ENCODE measurements around the gene TGM3.

TGM3 gene

GRCh38 chr20:2255926-2256531 is 39.8 kb upstream of the TGM3 start:
- no peak overlapping the region for H3K4me3 ChIP-seq (replicated peaks; ENCODE audit: insufficient read depth, low read length)
- TF ChIP-seq REST (IDR thresholded peaks at IDR 0.05; ENCODE audit: insufficient replicate concordance, low read depth) (no peak), GABPA (IDR thresholded peaks at IDR 0.05; ENCODE audit: low read depth) (no peak), SPI1 (IDR thresholded peaks at IDR 0.05; ENCODE audit: borderline replicate concordance, low read depth) (no peak), POLR2AphosphoS5 (IDR thresholded peaks at IDR 0.05; ENCODE audit: low read depth) (no peak)
- TF ChIP-seq, protein P1, sequence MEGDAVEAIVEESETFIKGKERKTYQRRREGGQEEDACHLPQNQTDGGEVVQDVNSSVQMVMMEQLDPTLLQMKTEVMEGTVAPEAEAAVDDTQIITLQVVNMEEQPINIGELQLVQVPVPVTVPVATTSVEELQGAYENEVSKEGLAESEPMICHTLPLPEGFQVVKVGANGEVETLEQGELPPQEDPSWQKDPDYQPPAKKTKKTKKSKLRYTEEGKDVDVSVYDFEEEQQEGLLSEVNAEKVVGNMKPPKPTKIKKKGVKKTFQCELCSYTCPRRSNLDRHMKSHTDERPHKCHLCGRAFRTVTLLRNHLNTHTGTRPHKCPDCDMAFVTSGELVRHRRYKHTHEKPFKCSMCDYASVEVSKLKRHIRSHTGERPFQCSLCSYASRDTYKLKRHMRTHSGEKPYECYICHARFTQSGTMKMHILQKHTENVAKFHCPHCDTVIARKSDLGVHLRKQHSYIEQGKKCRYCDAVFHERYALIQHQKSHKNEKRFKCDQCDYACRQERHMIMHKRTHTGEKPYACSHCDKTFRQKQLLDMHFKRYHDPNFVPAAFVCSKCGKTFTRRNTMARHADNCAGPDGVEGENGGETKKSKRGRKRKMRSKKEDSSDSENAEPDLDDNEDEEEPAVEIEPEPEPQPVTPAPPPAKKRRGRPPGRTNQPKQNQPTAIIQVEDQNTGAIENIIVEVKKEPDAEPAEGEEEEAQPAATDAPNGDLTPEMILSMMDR (IDR thresholded peaks at IDR 0.05; ENCODE audit: insufficient read depth, low read length), result no peak
- DNase-seq (ENCODE audit: low read depth in 1 of 2, low spot score in 1 of 2), result peak in 1 of 2 experiments; percentile 35
- H3K27me3 ChIP-seq (ENCODE audit: insufficient read depth, poor library complexity, severe bottlenecking), result no peaks in the 10 kb centered on the region
- H3K27ac ChIP-seq (replicated peaks), result peak overlapping the region; percentile 45

DNA sequence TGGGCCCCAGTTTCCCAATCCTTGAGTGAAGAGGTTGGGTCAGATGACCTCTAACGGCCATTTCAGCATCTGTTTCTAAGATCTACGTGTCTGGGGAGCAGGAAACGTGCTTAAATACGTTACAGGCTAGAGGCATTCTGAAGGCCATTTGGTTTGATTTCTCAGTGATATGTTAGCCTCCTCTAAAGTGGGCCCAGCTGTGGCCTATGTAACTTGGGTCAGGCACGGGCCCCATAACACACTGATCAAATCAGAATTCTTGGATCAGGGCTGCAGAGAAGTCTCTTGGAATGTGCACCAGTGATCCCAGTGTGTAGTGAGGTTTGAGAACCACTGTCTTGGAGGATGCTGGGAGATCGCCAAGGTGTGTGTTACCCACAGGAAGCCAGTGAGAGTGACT is 36.1 kb upstream of the TGM3 start:
- no peak for DNase-seq (ENCODE audit: low read depth in 1 of 2, low spot score in 1 of 2)
- Histone ChIP-seq H3K27ac (replicated peaks) (no peak overlapping the region), H3K27me3 (ENCODE audit: insufficient read depth, poor library complexity, severe bottlenecking) (no peaks in the 10 kb centered on the region), H3K4me3 (replicated peaks; ENCODE audit: insufficient read depth, low read length) (no peak overlapping the region)
- TF ChIP-seq GABPA (IDR thresholded peaks at IDR 0.05; ENCODE audit: low read depth), result no peak
- TF ChIP-seq POLR2AphosphoS5 (IDR thresholded peaks at IDR 0.05; ENCODE audit: low read depth), result no peak
- no peak for TF ChIP-seq SPI1 (IDR thresholded peaks at IDR 0.05; ENCODE audit: borderline replicate concordance, low read depth)
- TF ChIP-seq, protein P1 (IDR thresholded peaks at IDR 0.05; ENCODE audit: insufficient read depth, low read length), result no peak
- TF ChIP-seq REST (IDR thresholded peaks at IDR 0.05; ENCODE audit: insufficient replicate concordance, low read depth), result no peak

- DNase-seq (ENCODE audit: low read depth in 1 of 2, low spot score in 1 of 2), result no peak
- no peak overlapping the region for H3K27ac ChIP-seq (replicated peaks)
- H3K27me3 ChIP-seq (ENCODE audit: insufficient read depth, poor library complexity, severe bottlenecking), result no peaks in the 10 kb centered on the region
- no peak for TF ChIP-seq POLR2AphosphoS5 (IDR thresholded peaks at IDR 0.05; ENCODE audit: low read depth)
- TF ChIP-seq REST (IDR thresholded peaks at IDR 0.05; ENCODE audit: insufficient replicate concordance, low read depth), result no peak
- no peak for TF ChIP-seq SPI1 (IDR thresholded peaks at IDR 0.05; ENCODE audit: borderline replicate concordance, low read depth)
- TF ChIP-seq, protein P1 (IDR thresholded peaks at IDR 0.05; ENCODE audit: insufficient read depth, low read length), result no peak
- no peak for TF ChIP-seq GABPA (IDR thresholded peaks at IDR 0.05; ENCODE audit: low read depth)
- no peak overlapping the region for H3K4me3 ChIP-seq (replicated peaks; ENCODE audit: insufficient read depth, low read length)
Observed at GRCh38 chr20:2260250-2260649, 35.6 kb upstream of the TGM3 start.
